Measurements from ENCODE around the gene PAK4. TPM values are rescaled to one million over a fixed set of nuclear protein-coding genes. Genes with fewer than 3 reads are reported as not detected.

Gene PAK4
- total and polyA plus RNA-seq, 9 of the 15 experiments (the other 6 are each of a cell fraction or from before 2014, with no cell fraction given): 0.21 to 33.5 (median 5.8) TPM

- no peak for TF ChIP-seq ZNF318 (IDR thresholded peaks at IDR 0.05; ENCODE audit: borderline replicate concordance in 1 of 2, low read depth in 1 of 2)
- TF ChIP-seq ZBTB17 (CRISPR knock-in tag; IDR thresholded peaks at IDR 0.05): no peak
- no peak for TF ChIP-seq RBM25 (IDR thresholded peaks at IDR 0.05; ENCODE audit: low read depth, low read length, severe bottlenecking)
- TF ChIP-seq CBFA2T2 (conservative IDR thresholded peaks at IDR 0.05): no peak
- TF ChIP-seq E2F5 (CRISPR knock-in tag; IDR thresholded peaks at IDR 0.05): no peak
These were observed 38.7 kb downstream of the PAK4 start (continued) for GRCh38 chr19:39164289-39164688.
